GM12878 (cell line): ENCODE data around the gene SUGCT.

Experiments used
- BCLAF1 ChIP-seq: fragments of 450-650 bp; IDR thresholded peaks from 2 replicates; pipeline ENCODE4 v1.6.1; 2017; ENCODE audit warnings: antibody characterized with exemption, mild to moderate bottlenecking, moderate library complexity
- CBX3 ChIP-seq: fragments of 200-600 bp; sonication (generic); IDR thresholded peaks from 2 replicates; pipeline ENCODE4 v1.6.1; 2016; ENCODE audit warnings: low read depth, borderline replicate concordance
- CHD1 ChIP-seq: IDR thresholded peaks from 2 replicates; pipeline ENCODE4 v1.6.1; 2012; ENCODE audit warnings: low read depth, low read length, improper control_type of control experiment
- CTCF ChIP-seq, 3 experiments: IDR thresholded peaks in 2 of 3; conservative IDR thresholded peaks in 1 of 3; 2 replicates each; pipeline ENCODE4 v1.5.1; 2011; ENCODE audit warnings: low read depth in 3 of 3, low read length in 3 of 3, mild to moderate bottlenecking in 3 of 3, control low read depth in 2 of 3, moderate library complexity in 2 of 3, inconsistent platforms in 1 of 3, mixed read lengths in 1 of 3; ENCODE audit not compliant: control insufficient read depth in 2 of 3, insufficient read depth in 1 of 3; ENCODE audit errors: extremely low read depth in 1 of 3
- ELK1 ChIP-seq: IDR thresholded peaks from 2 replicates; pipeline ENCODE4 v1.6.1; 2012; ENCODE audit warnings: low read depth, low read length, improper control_type of control experiment
- EZH2 ChIP-seq: IDR thresholded peaks from 2 replicates; pipeline ENCODE4 v1.6.1; 2012; ENCODE audit warnings: low read depth, mild to moderate bottlenecking, control low read depth, inconsistent platforms, low read length, borderline replicate concordance; ENCODE audit not compliant: control insufficient read depth
- GABPA ChIP-seq: IDR thresholded peaks from 2 replicates; pipeline ENCODE4 v1.6.1; 2014; ENCODE audit warnings: antibody characterized with exemption, low read depth, mild to moderate bottlenecking, inconsistent platforms
- MXI1 ChIP-seq: fragments of 150-350 bp; IDR thresholded peaks from 2 replicates; pipeline ENCODE4 v1.6.1; 2011; ENCODE audit warnings: low read depth, mild to moderate bottlenecking, inconsistent platforms, low read length, improper control_type of control experiment
- POLR2AphosphoS5 ChIP-seq: IDR thresholded peaks from 2 replicates; pipeline ENCODE4 v1.6.1; 2011; ENCODE audit warnings: mild to moderate bottlenecking, low read length, inconsistent platforms
- RBBP5 ChIP-seq: fragments of 200-600 bp; sonication (generic); conservative IDR thresholded peaks from 2 replicates; pipeline ENCODE4 v1.6.1; 2016
- SP1 ChIP-seq: IDR thresholded peaks from one replicate; pipeline ENCODE4 v1.6.1; 2011; ENCODE audit warnings: low read depth, low read length
- TAF1 ChIP-seq: IDR thresholded peaks from 2 replicates; pipeline ENCODE4 v1.6.1; 2011; ENCODE audit warnings: mild to moderate bottlenecking, low read depth, low read length, borderline replicate concordance
- TCF12 ChIP-seq: IDR thresholded peaks from 2 replicates; pipeline ENCODE4 v1.6.1; 2011; ENCODE audit warnings: low read depth, mild to moderate bottlenecking, low read length
- YY1 ChIP-seq: IDR thresholded peaks from 2 replicates; pipeline ENCODE4 v1.6.1; 2011; ENCODE audit warnings: low read depth, mild to moderate bottlenecking, low read length

- TF ChIP-seq POLR2AphosphoS5 (no peak), TCF12 (no peak), EZH2 (no peak), YY1 (no peak), ELK1 (no peak), CTCF (IDR thresholded peaks at IDR 0.05 in 2 of 3, conservative IDR thresholded peaks at IDR 0.05 in 1 of 3; ENCODE audit: control insufficient read depth in 2 of 3, extremely low read depth in 1 of 3, insufficient read depth in 1 of 3, low read depth in 3 of 3, low read length in 3 of 3) (no peak), CBX3 (no peak), RBBP5 (no peak), BCLAF1 (no peak), CHD1 (no peak), MXI1 (no peak), SP1 (no peak), TAF1 (no peak), GABPA (no peak)
Observed at GRCh38 chr7:40847921-40848320, 713.1 kb downstream of the SUGCT start.
